Neural cell (in vitro differentiated cells): ENCODE measurements around the gene SYNGR1.
"Not testable (repeated sequence)": the region's sequence is repeated elsewhere in the genome, so short reads cannot be mapped to it uniquely, and the experiment has no call there.

Experiments
- CTCF ChIP-seq: fragments of 450-650 bp; IDR thresholded peaks from 2 replicates; pipeline ENCODE4 v1.5.1; 2014; ENCODE audit warnings: antibody characterized with exemption, mild to moderate bottlenecking, moderate library complexity; ENCODE audit not compliant: poor library complexity, severe bottlenecking
- EP300 ChIP-seq: fragments of 450-650 bp; conservative IDR thresholded peaks from 2 replicates; pipeline ENCODE4 v1.6.1; 2014; ENCODE audit warnings: antibody characterized with exemption, mild to moderate bottlenecking, moderate library complexity; ENCODE audit not compliant: poor library complexity, severe bottlenecking
- EZH2 ChIP-seq: fragments of 200-600, 300-800 bp; shearing (Covaris generic), sonication (generic); IDR thresholded peaks from 2 replicates; pipeline ENCODE4 v1.6.1; 2014; ENCODE audit warnings: antibody characterized with exemption, low read length, borderline replicate concordance, mild to moderate bottlenecking; ENCODE audit not compliant: insufficient read depth, poor library complexity, severe bottlenecking
- POLR2AphosphoS5 ChIP-seq: IDR thresholded peaks from 2 replicates; pipeline ENCODE4 v1.6.1; 2012
- RAD21 ChIP-seq: fragments of 450-650 bp; conservative IDR thresholded peaks from 2 replicates; pipeline ENCODE4 v1.6.1; 2014; ENCODE audit warnings: antibody characterized with exemption, mild to moderate bottlenecking, moderate library complexity
- SMC3 ChIP-seq: fragments of 450-650 bp; conservative IDR thresholded peaks from 2 replicates; pipeline ENCODE4 v1.6.1; 2014; ENCODE audit warnings: antibody characterized with exemption, mild to moderate bottlenecking, moderate library complexity; ENCODE audit not compliant: poor library complexity
- TAF1 ChIP-seq: IDR thresholded peaks from 2 replicates; pipeline ENCODE4 v1.6.1; 2012; ENCODE audit warnings: low read depth
- TF ChIP-seq, protein P1 (sequence below): IDR thresholded peaks from 2 replicates; pipeline ENCODE4 v1.6.1; 2012; ENCODE audit warnings: borderline replicate concordance

DNA sequence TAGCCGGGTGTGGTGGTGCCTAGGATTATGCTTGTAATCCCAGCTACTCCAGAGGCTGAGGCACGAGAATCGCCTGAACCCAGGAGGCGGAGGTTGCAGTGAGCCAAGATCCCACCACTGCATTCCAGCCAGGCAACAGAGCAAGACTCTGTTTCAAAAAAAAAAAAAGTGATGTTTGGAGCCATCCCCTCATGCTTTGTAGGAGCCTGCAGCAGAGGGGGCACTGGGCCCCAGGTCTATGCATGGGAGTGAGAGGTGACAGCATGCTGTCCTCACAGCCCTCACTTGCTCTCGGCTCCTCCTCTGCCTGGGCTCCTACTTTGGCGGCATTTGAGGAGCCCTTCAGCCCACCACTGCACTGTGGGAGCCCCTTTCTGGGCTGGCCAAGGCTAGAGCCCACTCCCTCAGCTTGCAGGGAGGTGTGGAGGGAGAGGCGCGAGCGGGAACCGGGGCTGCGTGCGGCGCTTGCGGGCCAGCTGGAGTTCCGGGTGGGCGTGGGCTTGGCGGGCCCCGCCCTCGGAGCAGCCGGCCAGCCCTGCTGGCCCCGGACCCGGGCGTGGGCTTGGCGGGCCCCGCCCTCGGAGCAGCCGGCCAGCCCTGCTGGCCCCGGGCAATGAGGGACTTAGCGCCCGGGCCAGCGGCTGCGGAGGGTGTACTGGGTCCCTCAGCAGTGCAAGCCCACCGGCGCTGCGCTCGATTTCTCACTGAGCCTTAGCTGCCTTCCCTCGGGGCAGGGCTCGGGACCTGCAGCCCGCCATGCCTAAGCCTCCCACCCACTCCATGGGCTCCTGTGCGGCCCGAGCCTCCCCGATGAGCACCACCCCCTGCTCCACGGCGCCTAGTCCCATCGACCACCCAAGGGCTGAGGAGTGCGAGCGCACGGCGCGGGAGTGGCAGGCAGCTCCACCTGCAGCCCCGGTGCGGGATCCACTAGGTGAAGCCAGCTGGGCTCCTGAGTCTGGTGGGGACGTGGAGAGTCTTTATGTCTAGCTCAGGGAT lies 7.6 kb downstream of the SYNGR1 start:
- not testable (repeated sequence) for TF ChIP-seq EZH2, CTCF, EP300, SMC3, RAD21, TAF1, POLR2AphosphoS5
- TF ChIP-seq, protein P1, sequence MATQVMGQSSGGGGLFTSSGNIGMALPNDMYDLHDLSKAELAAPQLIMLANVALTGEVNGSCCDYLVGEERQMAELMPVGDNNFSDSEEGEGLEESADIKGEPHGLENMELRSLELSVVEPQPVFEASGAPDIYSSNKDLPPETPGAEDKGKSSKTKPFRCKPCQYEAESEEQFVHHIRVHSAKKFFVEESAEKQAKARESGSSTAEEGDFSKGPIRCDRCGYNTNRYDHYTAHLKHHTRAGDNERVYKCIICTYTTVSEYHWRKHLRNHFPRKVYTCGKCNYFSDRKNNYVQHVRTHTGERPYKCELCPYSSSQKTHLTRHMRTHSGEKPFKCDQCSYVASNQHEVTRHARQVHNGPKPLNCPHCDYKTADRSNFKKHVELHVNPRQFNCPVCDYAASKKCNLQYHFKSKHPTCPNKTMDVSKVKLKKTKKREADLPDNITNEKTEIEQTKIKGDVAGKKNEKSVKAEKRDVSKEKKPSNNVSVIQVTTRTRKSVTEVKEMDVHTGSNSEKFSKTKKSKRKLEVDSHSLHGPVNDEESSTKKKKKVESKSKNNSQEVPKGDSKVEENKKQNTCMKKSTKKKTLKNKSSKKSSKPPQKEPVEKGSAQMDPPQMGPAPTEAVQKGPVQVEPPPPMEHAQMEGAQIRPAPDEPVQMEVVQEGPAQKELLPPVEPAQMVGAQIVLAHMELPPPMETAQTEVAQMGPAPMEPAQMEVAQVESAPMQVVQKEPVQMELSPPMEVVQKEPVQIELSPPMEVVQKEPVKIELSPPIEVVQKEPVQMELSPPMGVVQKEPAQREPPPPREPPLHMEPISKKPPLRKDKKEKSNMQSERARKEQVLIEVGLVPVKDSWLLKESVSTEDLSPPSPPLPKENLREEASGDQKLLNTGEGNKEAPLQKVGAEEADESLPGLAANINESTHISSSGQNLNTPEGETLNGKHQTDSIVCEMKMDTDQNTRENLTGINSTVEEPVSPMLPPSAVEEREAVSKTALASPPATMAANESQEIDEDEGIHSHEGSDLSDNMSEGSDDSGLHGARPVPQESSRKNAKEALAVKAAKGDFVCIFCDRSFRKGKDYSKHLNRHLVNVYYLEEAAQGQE: not testable (repeated sequence)
